Vagina (tissue), 2 donors: ENCODE data around the gene THRA.

Source experiments
- CTCF ChIP-seq, 3 experiments: fragments of 450-650 bp in 2 of 3; fragments of 200-600 bp in 1 of 3; sonication (generic) in 1 of 3; IDR thresholded peaks; one replicate each; pipeline ENCODE4 v1.5.1; 2017 to 2019; ENCODE audit warnings: antibody characterized with exemption in 3 of 3, mild to moderate bottlenecking in 2 of 3, moderate library complexity in 2 of 3
- POLR2A ChIP-seq, 2 donors: fragments of 450-650 bp; IDR thresholded peaks; one replicate each; pipeline ENCODE4 v1.6.1; 2017; ENCODE audit warnings: antibody characterized with exemption in 2 of 2, mild to moderate bottlenecking in 2 of 2, moderate library complexity in 2 of 2

GRCh38 chr17:40028595-40028994 is 34.2 kb upstream of the THRA start:
- TF ChIP-seq CTCF (IDR thresholded peaks at IDR 0.05) (no peak), POLR2A (IDR thresholded peaks at IDR 0.05) (no peak)
